ENCODE results near the gene SLC16A2.
"Not testable (repeated sequence)": the region's sequence is repeated elsewhere in the genome, so short reads cannot be mapped to it uniquely, and the experiment has no call there.

Gene SLC16A2

GRCh38 chrX:74446876-74447275 is 25.6 kb downstream of the SLC16A2 start:
- no peak for DNase-seq (ENCODE audit: low spot score)

GRCh38 chrX:74448669-74449068 is 27.4 kb downstream of the SLC16A2 start:
- DNase-seq (ENCODE audit: low spot score), result no peak

GRCh38 chrX:74449322-74449936 is 28.1 kb downstream of the SLC16A2 start:
- DNase-seq (ENCODE audit: low spot score), result no peak

- no peak for DNase-seq (ENCODE audit: low spot score)
Measured at GRCh38 chrX:74449937-74450330, 28.6 kb downstream of the SLC16A2 start.

GRCh38 chrX:74450803-74451449 is 29.6 kb downstream of the SLC16A2 start:
- no peak for DNase-seq (ENCODE audit: low spot score)

- DNase-seq (ENCODE audit: low spot score), result no peak
Measured at GRCh38 chrX:74451450-74452198, 30.3 kb downstream of the SLC16A2 start.

GRCh38 chrX:74452199-74452481 is 30.8 kb downstream of the SLC16A2 start:
- DNase-seq (ENCODE audit: low spot score), result no peak

GRCh38 chrX:74453178-74453577 is 31.9 kb downstream of the SLC16A2 start:
- DNase-seq (ENCODE audit: low spot score), result no peak

- not testable (repeated sequence) for DNase-seq (ENCODE audit: low spot score)
Measured at GRCh38 chrX:74454233-74454632, 32.9 kb downstream of the SLC16A2 start.

- DNase-seq (ENCODE audit: low spot score), result no peak
Measured at GRCh38 chrX:74458736-74459135, 37.4 kb downstream of the SLC16A2 start.

- DNase-seq (ENCODE audit: low spot score), result no peak
Measured at GRCh38 chrX:74461384-74461783, 40.1 kb downstream of the SLC16A2 start.

- DNase-seq (ENCODE audit: low spot score), result no peak
Measured at GRCh38 chrX:74464722-74465121, 43.4 kb downstream of the SLC16A2 start.

GRCh38 chrX:74465424-74465823 is 44.1 kb downstream of the SLC16A2 start:
- no peak for DNase-seq (ENCODE audit: low spot score)

GRCh38 chrX:74467656-74468055 is 46.4 kb downstream of the SLC16A2 start:
- no peak for DNase-seq (ENCODE audit: low spot score)

GRCh38 chrX:74473116-74473515 is 51.8 kb downstream of the SLC16A2 start:
- not testable (repeated sequence) for DNase-seq (ENCODE audit: low spot score)

GRCh38 chrX:74490247-74490646 is 69.0 kb downstream of the SLC16A2 start:
- no peak for DNase-seq (ENCODE audit: low spot score)

GRCh38 chrX:74492720-74493201 is 71.5 kb downstream of the SLC16A2 start:
- no peak for DNase-seq (ENCODE audit: low spot score)

GRCh38 chrX:74493806-74494205 is 72.5 kb downstream of the SLC16A2 start:
- no peak for DNase-seq (ENCODE audit: low spot score)

GRCh38 chrX:74498924-74499323 is 77.6 kb downstream of the SLC16A2 start:
- DNase-seq (ENCODE audit: low spot score), result no peak

- no peak for DNase-seq (ENCODE audit: low spot score)
Measured at GRCh38 chrX:74500067-74500466, 78.8 kb downstream of the SLC16A2 start.

- no peak for DNase-seq (ENCODE audit: low spot score)
Measured at GRCh38 chrX:74500555-74500954, 79.3 kb downstream of the SLC16A2 start.

- DNase-seq (ENCODE audit: low spot score), result no peak
Measured at GRCh38 chrX:74505437-74505836, 84.1 kb downstream of the SLC16A2 start.

Data from pons (tissue), 1 donor.